A549 (cell line): Measurements from ENCODE around the gene ZMYND19. TPM values are rescaled to one million over a fixed set of nuclear protein-coding genes. Genes with fewer than 3 reads are reported as not detected.
A peak's percentile ranks its signal among the peaks of the same experiment; 100 is the strongest.

Experiments used
- ATAC-seq, 2 experiments: fragments of 200-7000 bp in 1 of 2; fragments of >200 bp in 1 of 2; cut with Nextera tagmentation in 1 of 2; cut with Tn5 transposase in 1 of 2; 3 replicates each; pipeline versions ENCODE4 v1.8.0 to v1.9.1; 2018 to 2020; ENCODE audit warnings: mild to moderate bottlenecking in 1 of 2, moderate library complexity in 1 of 2
- CTCF ChIA-PET: fragments of 300-600 bp; sonication (Branson Sonifier 250); formaldehyde crosslinking; extraction: SDS; loops from one replicate; lab custom pipeline; 2021; ENCODE audit warnings: antibody characterized with exemption, inconsistent platforms; lab: Yijun Ruan, JAX
- POLR2A ChIA-PET: fragments of 350-600 bp; formaldehyde crosslinking; extraction: SDS; loops from one replicate; lab custom pipeline; 2021; ENCODE audit warnings: antibody characterized with exemption, inconsistent platforms; lab: Yijun Ruan, JAX
- DNase-seq, 2 experiments: peaks; one replicate each; pipeline versions ENCODE4 v3.0.0 to v3.0.0-alpha.2; 2011 to 2016; ENCODE audit warnings: low read depth in 1 of 2, low spot score in 1 of 2
- FAIRE-seq: peaks from 2 replicates; lab custom pipeline; 2011; peaks lifted over from hg19 to GRCh38; lab: Jason Lieb, UNC
- H3K27ac ChIP-seq, 2 experiments: fragments of >200 bp; sonication (Bioruptor Twin); formaldehyde crosslinking; 3 replicates each; pipeline ENCODE4 v1.5.1; 2016 to 2017
- H3K4me1 ChIP-seq: fragments of >200 bp; sonication (Bioruptor Twin); formaldehyde crosslinking; 3 replicates; pipeline ENCODE4 v1.6.1; 2016
- H3K4me2 ChIP-seq: fragments of >200 bp; sonication (Bioruptor Twin); formaldehyde crosslinking; 3 replicates; pipeline ENCODE4 v1.6.1; 2016
- H3K4me3 ChIP-seq: fragments of >200 bp; sonication (Bioruptor Twin); formaldehyde crosslinking; 3 replicates; pipeline ENCODE4 v1.5.1; 2016
- H3K9me3 ChIP-seq: fragments of >200 bp; sonication (Bioruptor Twin); formaldehyde crosslinking; 3 replicates; pipeline ENCODE4 v1.6.1; 2016
- CBX8 ChIP-seq: fragments of 200-600 bp; sonication (generic); IDR thresholded peaks from 2 replicates; pipeline ENCODE4 v1.6.1; 2016
- CEBPB ChIP-seq, 2 experiments: fragments of >200 bp in 1 of 2; sonication (Bioruptor Twin) in 1 of 2; formaldehyde crosslinking in 1 of 2; IDR thresholded peaks; 2 replicates each; pipeline ENCODE4 v1.6.1; 2012 to 2016
- CHD4 ChIP-seq: fragments of 200-600 bp; sonication (generic); IDR thresholded peaks from 2 replicates; pipeline ENCODE4 v1.6.1; 2016; ENCODE audit warnings: antibody characterized with exemption, mild to moderate bottlenecking, borderline replicate concordance
- CTCF ChIP-seq: fragments of >200 bp; sonication (Bioruptor Twin); formaldehyde crosslinking; IDR thresholded peaks from 3 replicates; pipeline ENCODE4 v1.5.1; 2016
- ELK1 ChIP-seq: fragments of 150-350 bp; IDR thresholded peaks from 2 replicates; pipeline ENCODE4 v1.6.1; 2014; ENCODE audit warnings: low read depth, mild to moderate bottlenecking, low read length
- EP300 ChIP-seq, 2 experiments: fragments of >200 bp; sonication (Bioruptor Twin); formaldehyde crosslinking; IDR thresholded peaks; 2 replicates in 1 of 2; 3 replicates in 1 of 2; pipeline ENCODE4 v1.6.1; 2016 to 2017
- ESRRA ChIP-seq: fragments of 150-350 bp; IDR thresholded peaks from 2 replicates; pipeline ENCODE4 v1.6.1; 2014; ENCODE audit warnings: mild to moderate bottlenecking, low read length, borderline replicate concordance
- FOSL2 ChIP-seq, 2 experiments: fragments of 450-650 bp in 1 of 2; fragments of >200 bp in 1 of 2; sonication (Bioruptor Twin) in 1 of 2; formaldehyde crosslinking; IDR thresholded peaks; 2 replicates each; pipeline versions ENCODE4 v1.5.0 to v1.6.1; 2016 to 2020; ENCODE audit warnings: mild to moderate bottlenecking in 1 of 2, moderate library complexity in 1 of 2
- GATA3 ChIP-seq: IDR thresholded peaks from 2 replicates; pipeline ENCODE4 v1.6.1; 2012; ENCODE audit warnings: borderline replicate concordance
- HDAC2 ChIP-seq: fragments of 200-600 bp; sonication (generic); IDR thresholded peaks from 2 replicates; pipeline ENCODE4 v1.6.1; 2016
- HOXA7 ChIP-seq: fragments of 250-450 bp; sonication (Bioruptor Pico); IDR thresholded peaks from 2 replicates; pipeline ENCODE4 v1.5.0; 2020; ENCODE audit warnings: mild to moderate bottlenecking, moderate library complexity
- HOXB13 ChIP-seq: fragments of 250-450 bp; sonication (Bioruptor Pico); IDR thresholded peaks from 2 replicates; pipeline ENCODE4 v1.5.0; 2020; ENCODE audit warnings: low read depth, mild to moderate bottlenecking, moderate library complexity
- JUN ChIP-seq, 2 experiments: fragments of >200 bp; sonication (Bioruptor Twin); formaldehyde crosslinking; IDR thresholded peaks; 2 replicates in 1 of 2; 3 replicates in 1 of 2; pipeline ENCODE4 v1.6.1; 2016 to 2017
- MAFK ChIP-seq: fragments of 450-650 bp; IDR thresholded peaks from 2 replicates; pipeline ENCODE4 v1.6.1; 2014; ENCODE audit not compliant: partially characterized antibody
- NPAS2 ChIP-seq: fragments of 250-450 bp; sonication (Bioruptor Pico); IDR thresholded peaks from 2 replicates; pipeline ENCODE4 v1.8.0; 2022; ENCODE audit warnings: mild to moderate bottlenecking, moderate library complexity, borderline replicate concordance
- NR3C1 ChIP-seq: fragments of >200 bp; sonication (Bioruptor Twin); formaldehyde crosslinking; IDR thresholded peaks from 3 replicates; pipeline ENCODE4 v1.6.1; 2017
- RAD21 ChIP-seq, 2 experiments: fragments of >200 bp in 1 of 2; sonication (Bioruptor Twin) in 1 of 2; formaldehyde crosslinking in 1 of 2; IDR thresholded peaks in 1 of 2; conservative IDR thresholded peaks in 1 of 2; 2 replicates in 1 of 2; 3 replicates in 1 of 2; pipeline ENCODE4 v1.6.1; 2012 to 2018; ENCODE audit warnings: inconsistent platforms in 1 of 2
- RARB ChIP-seq: fragments of 250-450 bp; sonication (Bioruptor Pico); IDR thresholded peaks from 2 replicates; pipeline ENCODE4 v1.8.0; 2021; ENCODE audit warnings: mild to moderate bottlenecking, moderate library complexity
- RFX5 ChIP-seq: fragments of 450-650 bp; IDR thresholded peaks from 2 replicates; pipeline ENCODE4 v1.7.1; 2014; ENCODE audit warnings: antibody characterized with exemption, mild to moderate bottlenecking, moderate library complexity
- SMC3 ChIP-seq: fragments of >200 bp; sonication (Bioruptor Twin); formaldehyde crosslinking; IDR thresholded peaks from 3 replicates; pipeline ENCODE4 v1.6.1; 2018; ENCODE audit warnings: inconsistent platforms
- TP53 ChIP-seq: fragments of 250-450 bp; sonication (Bioruptor Pico); IDR thresholded peaks from 2 replicates; pipeline ENCODE4 v1.5.0; 2021; ENCODE audit warnings: mild to moderate bottlenecking, moderate library complexity
- USF2 ChIP-seq: fragments of 450-650 bp; IDR thresholded peaks from 2 replicates; pipeline ENCODE4 v1.6.1; 2014; ENCODE audit warnings: antibody characterized with exemption
- ZFP36 ChIP-seq: fragments of 450-650 bp; IDR thresholded peaks from 2 replicates; pipeline ENCODE4 v1.6.1; 2014; ENCODE audit warnings: borderline replicate concordance; ENCODE audit not compliant: partially characterized antibody
- ZNF302 ChIP-seq: fragments of 250-450 bp; sonication (Bioruptor Pico); IDR thresholded peaks from 2 replicates; pipeline ENCODE4 v1.9.0; 2021; ENCODE audit warnings: inconsistent platforms, mild to moderate bottlenecking, moderate library complexity
- ZSCAN20 ChIP-seq: fragments of 250-450 bp; sonication (Bioruptor Pico); IDR thresholded peaks from 2 replicates; pipeline ENCODE4 v1.8.0; 2022; ENCODE audit warnings: mild to moderate bottlenecking, moderate library complexity
- WGBS: methylation state at CpG from one replicate; pipeline ENCODE4 v1.1.6; 2017; ENCODE audit errors: missing lambda C conversion rate; 5-methylcytosine and 5-hydroxymethylcytosine counted together
- polyA plus RNA-seq, 4 experiments: library from polyadenylated mRNA; depleted of rRNA in 3 of 4; stranded (reverse); fragments of >200 nt; fragmentation: RNase III in 1 of 4; extraction: RNeasy Plus Mini Kit Qiagen cat#74134 plus additional on column Dnase treatment in 1 of 4; gene quantifications; 2 replicates in 3 of 4; 3 replicates in 1 of 4; pipeline ENCODE4 v1.2.3, GENCODE V29; 2011 to 2017
- TF ChIP-seq, protein P1 (sequence below): IDR thresholded peaks from 2 replicates; pipeline ENCODE4 v1.6.1; 2012; ENCODE audit warnings: low read depth, borderline replicate concordance
- TF ChIP-seq, protein P2 (sequence below): fragments of >200 bp; sonication (Bioruptor Twin); formaldehyde crosslinking; IDR thresholded peaks from 3 replicates; pipeline ENCODE4 v1.6.1; 2016

Gene ZMYND19
- polyA plus RNA-seq, 2 of the 4 experiments (the other 2 are of a cell fraction) = 19.6 to 38.7 TPM

DNA sequence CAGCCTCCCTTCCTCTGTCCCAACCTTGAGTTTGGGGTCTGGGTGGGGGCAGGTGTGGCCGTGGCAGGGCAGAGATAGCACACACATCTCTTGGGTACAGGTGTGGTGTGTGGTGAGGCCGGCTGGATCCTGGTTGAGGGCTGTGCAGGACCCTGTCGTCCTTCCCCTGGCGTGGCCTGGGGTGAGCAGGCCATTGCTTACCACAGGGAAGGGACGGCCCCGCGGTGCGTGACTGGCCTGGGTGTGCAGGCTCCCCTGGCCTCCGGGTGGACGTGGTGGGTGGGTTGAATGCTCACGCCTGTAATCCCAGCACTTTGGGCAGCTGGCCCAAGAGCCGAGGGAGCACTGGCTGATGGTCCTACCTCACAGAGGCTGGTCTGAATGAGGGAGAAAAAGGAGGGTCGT lies 16.4 kb upstream of the ZMYND19 start:
- no peak for DNase-seq
- Histone ChIP-seq H3K4me3 (peak overlapping the region; percentile 92), H3K4me2 (peak overlapping the region; percentile 100), H3K9me3 (no peaks in the 10 kb centered on the region), H3K4me1 (peaks cover 26% of the 10 kb centered on the region), H3K27ac (peak overlapping the region; percentile 93 to 95; a peak in 4 of 6 replicates)
- TF ChIP-seq RFX5 (no peak), CEBPB (IDR thresholded peaks at IDR 0.05) (no peak), CHD4 (no peak), HOXA7 (CRISPR knock-in tag) (no peak), MAFK (no peak), RAD21 (conservative IDR thresholded peaks at IDR 0.05 in 1 of 2, IDR thresholded peaks at IDR 0.05 in 1 of 2) (no peak), NR3C1 (no peak), CTCF (no peak), SMC3 (no peak), ZFP36 (no peak), GATA3 (no peak), HOXB13 (CRISPR knock-in tag) (no peak), TP53 (CRISPR knock-in tag) (no peak), NPAS2 (no peak), JUN (IDR thresholded peaks at IDR 0.05) (no peak), ESRRA (no peak), ELK1 (no peak), CBX8 (no peak), FOSL2 (IDR thresholded peaks at IDR 0.05) (no peak), FOSL2 (CRISPR knock-in tag; IDR thresholded peaks at IDR 0.05) (no peak)
- TF ChIP-seq, protein P1, sequence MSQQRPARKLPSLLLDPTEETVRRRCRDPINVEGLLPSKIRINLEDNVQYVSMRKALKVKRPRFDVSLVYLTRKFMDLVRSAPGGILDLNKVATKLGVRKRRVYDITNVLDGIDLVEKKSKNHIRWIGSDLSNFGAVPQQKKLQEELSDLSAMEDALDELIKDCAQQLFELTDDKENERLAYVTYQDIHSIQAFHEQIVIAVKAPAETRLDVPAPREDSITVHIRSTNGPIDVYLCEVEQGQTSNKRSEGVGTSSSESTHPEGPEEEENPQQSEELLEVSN = no peak
- 83% methylated on average over 10 of the region's 13 CpGs for WGBS
- ChIA-PET POLR2A (interaction anchor here (1.8 kb wide), 1 partner anchor 12 kb away, joined by 6 read pairs; the partner anchor contains the start of gene EHMT1), CTCF (interaction anchor here (1.0 to 1.4 kb wide), 3 partner anchors 26 to 47 kb away, joined by 3 to 5 read pairs (median 4); no protein-coding TSS in a partner anchor)
- FAIRE-seq = no peak
- peak in 1 of 2 experiments; percentile 2; a peak in 2 of 6 replicates for ATAC-seq

GRCh38 chr9:137606005-137606621 lies 15.8 kb upstream of the ZMYND19 start:
- ChIA-PET CTCF (interaction anchor here (1.4 kb wide), 1 partner anchor 27 kb away, joined by 3 read pairs; no protein-coding TSS in a partner anchor), POLR2A (interaction anchor here (1.0 kb wide), 1 partner anchor 9 kb away, joined by 3 read pairs; no protein-coding TSS in a partner anchor)
- TF ChIP-seq, protein P2, sequence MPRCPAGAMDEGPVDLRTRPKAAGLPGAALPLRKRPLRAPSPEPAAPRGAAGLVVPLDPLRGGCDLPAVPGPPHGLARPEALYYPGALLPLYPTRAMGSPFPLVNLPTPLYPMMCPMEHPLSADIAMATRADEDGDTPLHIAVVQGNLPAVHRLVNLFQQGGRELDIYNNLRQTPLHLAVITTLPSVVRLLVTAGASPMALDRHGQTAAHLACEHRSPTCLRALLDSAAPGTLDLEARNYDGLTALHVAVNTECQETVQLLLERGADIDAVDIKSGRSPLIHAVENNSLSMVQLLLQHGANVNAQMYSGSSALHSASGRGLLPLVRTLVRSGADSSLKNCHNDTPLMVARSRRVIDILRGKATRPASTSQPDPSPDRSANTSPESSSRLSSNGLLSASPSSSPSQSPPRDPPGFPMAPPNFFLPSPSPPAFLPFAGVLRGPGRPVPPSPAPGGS = 0 out of 3 replicates have a peak, but pooled peaks have one; percentile 5
- TF ChIP-seq RARB (CRISPR knock-in tag) (no peak), ZNF302 (CRISPR knock-in tag) (no peak), EP300 (IDR thresholded peaks at IDR 0.05) (no peak), USF2 (no peak), HDAC2 (no peak), FOSL2 (IDR thresholded peaks at IDR 0.05) (no peak), FOSL2 (CRISPR knock-in tag; IDR thresholded peaks at IDR 0.05) (no peak), JUN (IDR thresholded peaks at IDR 0.05) (no peak), ZSCAN20 (CRISPR knock-in tag) (no peak)
- TF ChIP-seq, protein P1 = 0 out of 2 replicates have a peak, but pooled peaks have one; percentile 9
- no peak for FAIRE-seq
- 3% methylated on average over 8 of the region's 57 CpGs for WGBS
- ATAC-seq = peak; percentile 31
- Histone ChIP-seq H3K27ac (peak overlapping the region; percentile 93 to 95), H3K4me3 (peak overlapping the region; percentile 92), H3K9me3 (no peaks in the 10 kb centered on the region), H3K4me1 (peaks cover 20% of the 10 kb centered on the region), H3K4me2 (peak overlapping the region; percentile 100)
- no peak for DNase-seq
